HG03039 (cell line): ENCODE measurements around the gene EFNA2.
"Not testable (repeated sequence)": the region's sequence is repeated elsewhere in the genome, so short reads cannot be mapped to it uniquely, and the experiment has no call there.

Experiments used
- ATAC-seq: cut with Tn5 transposase; IDR thresholded peaks from one replicate; pipeline ENCODE4 v1.9.1; 2021; ENCODE audit warnings: mild to moderate bottlenecking, moderate library complexity; ENCODE audit not compliant: unreplicated experiment

Gene EFNA2

GRCh38 chr19:1285737-1286360 lies at the start of gene EFNA2:
EFNA2 (plus strand) TSS chr19:1285873; CDS start chr19:1286169, 296 bp downstream.
- no peak for ATAC-seq

- ATAC-seq = no peak
These were observed 49.1 kb upstream of the EFNA2 start for GRCh38 chr19:1236576-1236975.

GRCh38 chr19:1237027-1237659 lies 48.5 kb upstream of the EFNA2 start:
- no peak for ATAC-seq

GRCh38 chr19:1237754-1238368 lies 47.8 kb upstream of the EFNA2 start, which contains the start of gene CBARP:
CBARP (minus strand) TSS chr19:1238005; CDS start chr19:1236100, 1,905 bp downstream.
- no peak for ATAC-seq

GRCh38 chr19:1238369-1239303 lies 47.0 kb upstream of the EFNA2 start:
- ATAC-seq = no peak

- ATAC-seq = no peak
These were observed 46.3 kb upstream of the EFNA2 start for GRCh38 chr19:1239420-1239795.

GRCh38 chr19:1239796-1240737 lies 45.6 kb upstream of the EFNA2 start:
- peak; percentile 32 for ATAC-seq

- ATAC-seq = no peak
These were observed 44.7 kb upstream of the EFNA2 start for GRCh38 chr19:1240925-1241324.

- ATAC-seq = peak; percentile 39
These were observed 44.1 kb upstream of the EFNA2 start, which contains the start of gene ATP5F1D for GRCh38 chr19:1241417-1242095. ATP5F1D (plus strand) TSS chr19:1241751; CDS start chr19:1241851, 100 bp downstream.

- ATAC-seq = no peak
These were observed 41.6 kb upstream of the EFNA2 start for GRCh38 chr19:1243768-1244692.

- no peak for ATAC-seq
These were observed 40.8 kb upstream of the EFNA2 start for GRCh38 chr19:1244693-1245451.

- ATAC-seq = no peak
These were observed 40.0 kb upstream of the EFNA2 start for GRCh38 chr19:1245494-1246264.

- not testable (repeated sequence) for ATAC-seq
These were observed 39.2 kb upstream of the EFNA2 start for GRCh38 chr19:1246265-1247087.

- ATAC-seq = no peak
These were observed 37.9 kb upstream of the EFNA2 start for GRCh38 chr19:1247748-1248138.

- ATAC-seq = peak; percentile 9
These were observed 37.4 kb upstream of the EFNA2 start, which contains the start of gene MIDN for GRCh38 chr19:1248139-1248785. MIDN (plus strand) TSS chr19:1248583; CDS start chr19:1250297, 1,714 bp downstream.
